ENCODE measurements around the gene PFKFB4.
"Not testable (repeated sequence)": the region's sequence is repeated elsewhere in the genome, so short reads cannot be mapped to it uniquely, and the experiment has no call there.

PFKFB4 gene

DNA sequence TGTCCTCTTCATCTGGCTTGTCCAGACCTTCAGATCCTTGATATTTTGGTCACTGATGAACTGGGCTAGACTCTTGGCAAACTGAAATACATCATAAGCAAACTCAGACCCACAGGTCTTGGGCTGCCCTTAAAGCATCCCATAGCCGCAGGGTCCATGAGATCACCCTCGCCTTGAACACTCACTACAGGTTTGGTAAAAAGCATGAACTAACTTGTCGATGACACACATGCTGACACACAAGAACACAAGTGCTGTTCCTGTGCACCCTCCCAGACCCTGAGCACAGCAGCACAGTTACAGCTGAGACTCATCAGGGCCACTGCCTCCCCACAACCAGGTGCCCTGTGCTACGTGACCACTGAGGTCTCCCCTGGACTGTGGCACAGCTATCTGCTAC is 21.0 kb downstream of the PFKFB4 start:
- in situ Hi-C loops (cut with MboI; ENCODE audit: low sequenced_read_pairs): no loop called here

DNA sequence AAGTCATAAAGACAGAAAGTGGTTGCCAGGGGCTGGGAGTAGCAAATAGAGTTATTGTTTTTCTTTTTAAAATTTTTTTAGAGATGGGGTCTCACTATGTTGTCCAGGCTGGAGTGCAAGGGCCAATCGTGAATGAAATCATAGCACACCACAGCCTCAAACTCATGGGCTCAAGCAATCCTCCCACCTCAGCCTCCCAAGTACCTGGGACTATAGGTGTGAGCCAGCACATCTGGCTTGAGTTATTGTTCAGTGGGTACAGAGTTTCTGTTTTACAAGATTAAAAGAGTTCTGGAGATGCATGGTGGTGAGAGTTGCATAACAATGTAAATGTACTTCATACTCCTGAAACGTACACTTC is 23.6 kb downstream of the PFKFB4 start:
- in situ Hi-C loops (cut with MboI; ENCODE audit: low sequenced_read_pairs): no loop called here

- in situ Hi-C loops (cut with MboI; ENCODE audit: low sequenced_read_pairs): no loop called here
Measured at GRCh38 chr3:48532271-48532976, 24.2 kb downstream of the PFKFB4 start.

DNA sequence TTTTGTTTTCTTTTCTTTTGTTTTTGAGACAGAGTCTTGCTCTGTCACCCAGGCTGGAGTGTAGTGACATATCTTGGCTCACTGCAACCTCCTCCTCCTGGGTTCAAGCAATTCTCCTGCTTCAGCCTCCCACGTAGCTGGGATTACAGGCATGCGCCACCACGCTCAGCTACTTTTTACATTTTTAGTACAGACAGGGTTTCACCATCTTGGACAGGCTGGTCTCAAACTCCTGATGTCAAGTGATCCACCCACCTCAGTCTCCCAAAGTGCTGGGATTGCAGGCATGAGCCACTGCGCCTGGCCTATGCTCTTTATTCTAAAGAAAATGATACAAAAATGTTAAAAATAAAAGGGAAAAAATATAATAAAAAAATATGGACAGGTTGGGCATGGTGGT is 25.9 kb downstream of the PFKFB4 start:
- in situ Hi-C loops (cut with MboI; ENCODE audit: low sequenced_read_pairs): not testable (repeated sequence)

GRCh38 chr3:48528754-48529153 is 27.8 kb downstream of the PFKFB4 start:
- in situ Hi-C loops (cut with MboI; ENCODE audit: low sequenced_read_pairs): no loop called here

DNA sequence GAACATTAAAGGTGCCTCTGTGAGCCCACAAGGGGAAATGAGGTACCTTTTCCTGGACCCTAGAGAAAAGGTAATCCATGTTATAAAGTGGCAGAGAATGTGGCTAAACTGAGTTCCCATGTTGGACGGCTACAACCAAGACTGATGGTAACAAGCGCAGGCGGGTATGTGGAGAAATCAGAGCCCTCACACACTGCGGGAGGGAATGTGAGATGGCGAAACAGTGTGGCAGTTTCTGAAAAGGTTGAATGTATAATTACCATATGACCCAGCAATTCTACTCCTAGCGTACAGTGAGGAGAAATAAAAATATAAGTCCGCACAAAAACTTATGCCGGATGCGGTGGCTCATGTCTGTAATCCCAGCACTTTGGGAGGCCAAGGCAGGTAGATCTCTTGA is 28.6 kb downstream of the PFKFB4 start:
- in situ Hi-C loops (cut with MboI; ENCODE audit: low sequenced_read_pairs): no loop called here

GRCh38 chr3:48524970-48525369 is 31.6 kb downstream of the PFKFB4 start:
- in situ Hi-C loops (cut with MboI; ENCODE audit: low sequenced_read_pairs): no loop called here

GRCh38 chr3:48521635-48522034 is 35.0 kb downstream of the PFKFB4 start:
- in situ Hi-C loops (cut with MboI; ENCODE audit: low sequenced_read_pairs): no loop called here

- in situ Hi-C loops (cut with MboI; ENCODE audit: low sequenced_read_pairs): no loop called here
Measured at GRCh38 chr3:48519277-48519643, 37.3 kb downstream of the PFKFB4 start.

DNA sequence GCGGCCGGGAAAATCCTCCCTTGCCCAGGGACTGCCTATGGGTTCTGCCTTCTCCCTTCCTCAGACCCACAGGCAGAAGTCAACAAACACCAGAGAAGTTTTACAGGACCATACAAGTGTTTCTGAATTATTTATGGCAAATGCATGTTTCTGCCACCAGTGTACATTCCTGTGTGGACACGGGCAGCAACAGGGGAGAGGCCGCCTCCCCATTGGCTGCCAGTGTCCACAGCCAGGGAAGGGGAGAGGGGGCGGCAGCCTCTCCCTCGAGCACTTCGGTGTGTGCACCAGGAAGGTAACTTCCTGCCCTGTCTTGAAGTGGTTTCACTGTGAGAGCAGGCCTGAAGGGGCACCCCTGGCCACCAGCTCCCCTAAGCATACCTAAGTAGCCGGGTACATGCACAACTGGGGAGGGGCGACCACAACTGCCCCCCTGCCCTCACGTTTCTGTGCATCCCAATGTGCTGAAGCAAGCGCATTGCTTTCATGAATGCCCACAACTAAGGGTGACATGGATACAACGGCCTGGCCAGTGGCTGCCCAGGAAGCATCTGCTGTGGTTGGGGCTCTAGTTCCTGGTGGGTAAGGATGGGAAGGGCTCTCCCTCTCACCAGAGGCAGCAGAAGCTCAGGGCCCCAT is 37.8 kb downstream of the PFKFB4 start:
- in situ Hi-C loops (cut with MboI; ENCODE audit: low sequenced_read_pairs): no loop called here

DNA sequence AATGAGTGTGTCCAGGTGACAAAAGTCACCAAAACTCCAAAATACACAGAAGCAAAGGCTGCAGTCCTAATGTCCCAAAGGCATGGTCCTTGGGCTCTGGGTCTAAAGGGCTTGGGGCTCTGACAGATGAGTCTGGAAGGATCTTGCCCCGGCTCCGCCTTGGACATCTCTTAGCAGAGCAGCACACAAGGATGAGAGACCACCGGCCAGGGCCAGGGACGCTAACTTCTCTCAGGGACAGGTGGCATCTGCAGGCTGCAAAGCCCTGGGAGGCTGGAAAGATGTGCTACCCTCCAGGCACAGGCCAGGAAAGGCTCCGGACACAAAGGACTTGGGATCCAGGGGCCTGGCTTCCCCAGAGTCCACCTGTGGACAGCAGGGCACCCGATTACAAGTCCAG is 38.5 kb downstream of the PFKFB4 start:
- in situ Hi-C loops (cut with MboI; ENCODE audit: low sequenced_read_pairs): no loop called here

GRCh38 chr3:48516571-48516970 is 40.0 kb downstream of the PFKFB4 start:
- in situ Hi-C loops (cut with MboI; ENCODE audit: low sequenced_read_pairs): no loop called here

DNA sequence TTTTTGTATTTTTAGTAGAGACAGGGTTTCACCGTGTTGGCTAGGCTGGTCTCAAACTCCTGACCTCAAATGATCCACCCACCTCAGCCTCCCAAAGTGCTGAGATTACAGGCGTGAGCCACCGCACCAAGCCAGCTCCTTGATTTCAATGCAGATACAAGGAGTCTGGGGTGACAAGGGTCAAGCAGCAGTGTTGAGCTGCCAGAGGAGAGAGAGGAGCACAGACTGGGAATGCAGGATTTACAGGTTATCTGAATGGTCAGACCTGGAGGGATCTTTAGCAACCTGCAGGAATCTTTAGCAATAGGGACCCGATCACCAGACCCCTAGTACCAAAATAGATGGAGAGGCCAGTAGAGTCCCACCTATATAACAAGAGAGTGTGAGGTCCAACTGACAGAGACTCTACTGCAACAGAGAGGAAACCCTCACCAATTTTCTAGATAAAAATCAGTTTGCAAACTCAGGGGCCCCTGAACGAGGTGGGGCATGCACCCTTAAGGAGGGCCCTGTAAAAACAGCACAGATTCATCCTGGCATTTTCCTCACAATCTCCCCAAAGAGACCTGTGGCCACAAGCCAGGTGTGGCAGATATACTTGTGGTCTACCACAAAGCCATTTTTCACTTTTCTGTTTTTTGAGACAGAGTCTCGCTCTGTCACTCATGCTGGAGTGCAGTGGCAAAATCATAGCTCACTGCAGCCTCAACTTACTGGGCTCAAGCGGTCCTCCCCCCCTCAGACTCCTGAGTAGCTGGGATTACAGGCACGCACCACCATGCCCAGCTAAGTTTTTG is 42.0 kb downstream of the PFKFB4 start:
- in situ Hi-C loops (cut with MboI; ENCODE audit: low sequenced_read_pairs): no loop called here

DNA sequence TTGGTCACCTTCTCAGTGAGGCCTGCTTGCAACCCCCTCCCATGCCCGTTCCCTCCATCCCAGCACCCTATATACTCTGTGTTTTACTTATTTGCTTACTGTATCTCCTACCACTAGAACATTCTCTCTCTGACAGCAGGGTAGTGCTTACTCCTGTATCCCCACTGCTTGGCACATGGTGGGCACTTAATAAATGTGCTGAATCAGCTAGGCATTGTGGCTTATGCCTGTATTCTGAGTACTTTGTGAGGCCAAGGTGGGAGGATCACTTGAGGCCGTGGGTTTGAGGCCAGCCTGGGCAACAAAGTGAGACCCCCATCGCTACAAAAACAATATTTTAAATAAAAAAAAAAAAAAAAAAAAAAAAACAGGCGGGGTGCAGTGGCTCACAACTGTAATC is 45.1 kb downstream of the PFKFB4 start:
- in situ Hi-C loops (cut with MboI; ENCODE audit: low sequenced_read_pairs): no loop called here

DNA sequence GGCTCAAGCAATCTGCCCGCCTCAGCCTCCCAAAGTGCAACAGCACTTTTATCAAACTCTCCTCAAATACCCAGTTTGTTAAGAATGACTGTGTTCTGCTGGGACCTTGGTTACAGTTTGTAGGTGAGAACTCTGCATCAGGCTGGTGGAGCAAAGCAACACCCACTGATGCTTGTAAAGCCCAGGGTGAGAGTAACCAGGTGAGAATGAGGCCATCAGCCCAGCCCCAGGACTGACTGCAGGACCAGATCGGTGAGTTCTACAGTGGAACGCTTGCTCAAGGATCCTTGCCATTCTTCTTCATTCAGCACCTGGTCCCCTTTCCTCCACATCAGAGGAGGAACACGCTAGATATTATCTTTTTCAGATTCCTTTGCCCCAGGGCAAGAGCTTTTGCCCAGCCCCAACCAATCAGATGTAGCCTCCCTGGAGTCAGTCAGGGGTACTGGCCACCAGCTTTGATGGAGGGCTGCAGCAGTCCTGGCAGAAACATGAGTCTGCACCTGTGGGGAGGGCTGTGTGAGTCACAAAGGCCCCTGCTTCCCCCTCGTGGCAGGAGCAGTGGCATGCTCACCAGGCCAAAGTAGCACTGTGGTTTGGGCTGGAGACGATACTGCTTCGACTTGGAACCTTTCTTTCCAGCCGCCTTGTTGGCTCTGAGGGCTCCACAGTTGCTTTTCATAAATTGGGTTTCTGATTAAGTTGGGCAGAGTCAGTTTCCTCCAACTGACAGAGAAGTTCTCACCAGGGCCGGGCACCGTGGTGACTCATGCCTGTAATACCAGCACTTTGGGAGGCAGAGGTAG is 49.1 kb downstream of the PFKFB4 start:
- in situ Hi-C loops (cut with MboI; ENCODE audit: low sequenced_read_pairs): no loop called here

DNA sequence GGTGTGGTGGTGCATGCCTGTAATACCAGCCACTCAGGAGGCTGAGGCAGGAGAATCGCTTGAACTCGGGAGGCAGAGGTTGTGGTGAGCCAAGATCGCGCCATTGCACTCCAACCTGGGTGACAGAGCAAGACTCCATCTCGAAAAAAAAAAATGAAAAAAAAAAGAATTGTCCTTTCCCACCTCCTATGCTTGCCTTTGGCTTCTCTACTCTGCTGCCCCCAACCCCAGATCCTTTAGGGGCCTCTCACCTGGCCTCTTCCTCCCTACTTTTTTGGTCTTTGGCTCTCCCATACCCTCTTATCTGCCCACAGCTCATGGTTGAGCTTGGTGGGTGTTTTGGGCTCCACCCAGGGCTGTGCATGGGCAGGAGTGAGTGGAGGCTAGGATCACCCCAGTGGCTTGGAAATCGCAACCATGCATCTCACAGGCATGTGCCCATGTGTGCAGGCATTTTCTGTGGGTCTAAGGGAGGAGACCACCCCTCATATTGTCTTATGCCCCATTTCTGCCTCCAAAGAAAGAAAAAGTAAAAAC is 50.6 kb downstream of the PFKFB4 start:
- in situ Hi-C loops (cut with MboI; ENCODE audit: low sequenced_read_pairs): no loop called here

- in situ Hi-C loops (cut with MboI; ENCODE audit: low sequenced_read_pairs): no loop called here
Measured at GRCh38 chr3:48505146-48505545, 51.5 kb downstream of the PFKFB4 start.

GRCh38 chr3:48504051-48504946 is 52.3 kb downstream of the PFKFB4 start, which contains the start of gene SHISA5:
Gene SHISA5, minus strand, starts transcription at chr3:48504174. Its CDS starts 80 bp downstream, at chr3:48504094.
- in situ Hi-C loops (cut with MboI; ENCODE audit: low sequenced_read_pairs): no loop called here

- in situ Hi-C loops (cut with MboI; ENCODE audit: low sequenced_read_pairs): no loop called here
Measured at GRCh38 chr3:48503401-48504050, 53.1 kb downstream of the PFKFB4 start.
